ENCODE results near the gene DNAH5.

DNAH5 gene

DNA sequence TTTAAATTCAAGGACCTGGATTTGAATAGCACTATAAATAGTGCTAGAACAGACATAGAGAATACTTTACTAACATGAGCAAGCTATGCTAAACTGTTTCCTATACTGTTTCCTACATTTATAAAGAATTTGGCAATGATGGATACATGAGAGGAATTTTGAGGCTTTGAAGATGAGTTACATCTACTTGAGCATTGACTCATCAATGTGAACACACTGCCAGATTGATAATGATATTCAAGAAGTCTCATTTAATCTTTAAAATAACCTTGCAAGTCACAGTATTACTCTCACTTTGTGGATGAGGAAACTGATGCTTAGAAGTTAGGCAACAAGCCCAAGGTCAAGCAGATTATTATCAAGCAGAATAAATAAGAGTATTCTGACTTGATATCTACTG, 281.9 kb downstream of the DNAH5 start:
- no peaks in the 10 kb centered on the region for H3K27me3 Mint-ChIP-seq (ENCODE audit: low read depth)

DNA sequence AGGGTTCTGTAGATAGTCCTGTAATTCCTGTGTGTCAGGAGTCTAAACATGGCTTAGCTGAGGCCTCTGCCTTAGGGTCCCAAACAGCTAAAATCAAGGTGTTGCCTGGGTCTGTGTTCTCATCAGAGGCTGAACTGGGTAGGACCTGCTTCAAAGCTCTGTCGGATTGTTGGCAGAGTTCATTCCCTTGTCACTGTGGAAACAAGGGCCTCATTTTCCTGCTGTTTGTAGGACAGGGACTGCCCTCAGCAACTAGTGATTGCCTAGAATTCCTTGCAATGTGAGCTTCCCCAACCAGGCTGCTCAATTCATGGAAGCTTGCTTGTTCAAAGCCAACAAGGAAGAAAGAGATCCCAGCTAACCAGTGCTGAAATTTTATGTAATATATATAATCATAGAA, 283.2 kb downstream of the DNAH5 start:
- H3K27me3 Mint-ChIP-seq (ENCODE audit: low read depth), result no peaks in the 10 kb centered on the region
- H3K36me3 Mint-ChIP-seq (ENCODE audit: low read depth), result no peaks in the 10 kb centered on the region
- no peak overlapping the region for H3K4me3 Mint-ChIP-seq
- H3K9me3 Mint-ChIP-seq, result peaks cover 4% of the 10 kb centered on the region
- no peaks in the 10 kb centered on the region for H3K4me1 Mint-ChIP-seq (ENCODE audit: low read depth)
- H3K27ac Mint-ChIP-seq, result no peak overlapping the region

More for the DNA sequence above, 281.9 kb downstream of the DNAH5 start:
- H3K4me1 Mint-ChIP-seq (ENCODE audit: low read depth), result no peaks in the 10 kb centered on the region
- peaks cover 4% of the 10 kb centered on the region for H3K9me3 Mint-ChIP-seq
- no peak overlapping the region for H3K4me3 Mint-ChIP-seq
- no peak overlapping the region for H3K27ac Mint-ChIP-seq
- H3K36me3 Mint-ChIP-seq (ENCODE audit: low read depth), result no peaks in the 10 kb centered on the region

DNA sequence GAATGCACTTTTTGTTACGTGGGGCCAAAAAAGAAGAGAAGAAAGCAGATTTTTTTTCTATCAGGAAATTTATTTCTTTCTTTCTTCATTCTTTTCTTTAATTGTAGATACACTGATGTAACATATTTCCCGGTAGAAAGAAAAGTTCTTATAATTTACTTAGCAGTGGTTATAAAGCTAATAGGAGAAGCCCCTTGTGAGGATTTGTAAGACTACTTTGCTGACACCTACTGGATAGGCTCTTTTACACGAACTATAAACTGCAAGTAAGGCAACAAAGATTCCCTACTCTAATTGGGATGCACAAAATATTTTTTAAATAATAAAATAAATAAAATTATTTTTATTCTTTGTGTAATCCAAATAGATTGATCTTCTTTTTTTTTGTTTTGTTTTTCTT, 284.4 kb downstream of the DNAH5 start:
- H3K36me3 Mint-ChIP-seq (ENCODE audit: low read depth), result no peaks in the 10 kb centered on the region
- H3K4me1 Mint-ChIP-seq (ENCODE audit: low read depth), result no peaks in the 10 kb centered on the region
- no peak overlapping the region for H3K4me3 Mint-ChIP-seq
- no peaks in the 10 kb centered on the region for H3K27me3 Mint-ChIP-seq (ENCODE audit: low read depth)
- H3K9me3 Mint-ChIP-seq, result peaks cover 3% of the 10 kb centered on the region
- H3K27ac Mint-ChIP-seq, result no peak overlapping the region

DNA sequence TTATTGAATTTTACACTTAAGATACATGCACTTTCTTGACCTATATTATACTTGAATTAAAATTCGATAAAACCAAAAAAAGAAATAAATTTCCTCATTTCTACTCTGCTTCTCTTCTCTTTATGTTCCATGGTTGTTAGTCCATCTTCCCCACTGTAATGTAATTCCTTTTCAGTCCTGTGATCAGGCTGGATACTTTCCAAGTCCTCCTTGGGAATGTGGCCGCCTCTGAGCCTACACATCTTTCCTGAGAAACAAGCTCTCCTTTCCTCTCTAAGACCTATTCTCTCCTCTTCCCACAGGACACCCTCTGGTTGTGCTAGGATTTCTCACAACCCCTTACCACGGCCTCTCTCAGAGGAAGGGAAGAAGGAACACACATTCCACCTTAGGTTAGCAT, 285.1 kb downstream of the DNAH5 start:
- no peaks in the 10 kb centered on the region for H3K9me3 Mint-ChIP-seq

DNA sequence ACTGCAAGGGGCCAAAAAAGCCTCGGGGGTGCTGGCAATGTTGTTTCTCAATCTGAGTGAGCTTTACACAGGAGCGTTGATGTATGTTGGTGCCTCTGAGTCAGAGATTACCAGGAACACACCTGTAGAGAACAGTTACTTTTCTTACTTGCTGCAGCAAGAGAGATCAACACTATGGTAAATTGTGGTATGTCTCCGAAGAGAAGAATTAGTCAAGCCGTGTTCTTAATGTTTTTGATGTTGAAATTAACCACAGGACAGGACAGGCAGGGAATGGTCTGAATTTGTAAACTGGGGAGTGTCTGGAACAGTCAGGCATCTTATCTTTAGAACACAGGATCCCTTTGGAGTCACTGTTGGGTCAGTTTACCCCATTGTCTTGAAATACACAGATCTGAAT, 285.7 kb downstream of the DNAH5 start:
- Mint-ChIP-seq H3K4me3 (no peak overlapping the region), H3K36me3 (ENCODE audit: low read depth) (no peaks in the 10 kb centered on the region), H3K4me1 (ENCODE audit: low read depth) (no peaks in the 10 kb centered on the region), H3K27me3 (ENCODE audit: low read depth) (no peaks in the 10 kb centered on the region), H3K9me3 (no peaks in the 10 kb centered on the region), H3K27ac (no peak overlapping the region)

More for the DNA sequence above, 285.1 kb downstream of the DNAH5 start:
- Mint-ChIP-seq H3K27ac (no peak overlapping the region), H3K27me3 (ENCODE audit: low read depth) (no peaks in the 10 kb centered on the region), H3K36me3 (ENCODE audit: low read depth) (no peaks in the 10 kb centered on the region), H3K4me1 (ENCODE audit: low read depth) (no peaks in the 10 kb centered on the region), H3K4me3 (no peak overlapping the region)

DNA sequence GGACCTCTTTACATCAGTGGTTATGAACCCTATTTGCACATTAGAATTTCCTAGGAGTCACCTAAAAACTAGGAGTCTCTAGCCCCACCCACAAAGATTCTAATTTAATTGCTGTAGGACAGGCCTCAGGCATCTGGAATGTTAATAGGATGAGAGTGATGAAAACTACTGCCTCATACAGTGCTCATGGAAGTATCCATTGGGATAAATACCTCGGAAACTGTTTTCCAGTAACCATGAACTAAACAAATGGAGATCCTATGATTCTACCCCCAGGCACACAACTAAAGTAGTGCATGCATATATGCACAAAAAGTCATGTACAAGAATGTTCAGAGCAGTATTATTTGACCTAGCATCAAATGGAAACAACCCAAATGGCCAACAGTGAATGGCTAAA, 286.3 kb downstream of the DNAH5 start:
- no peak overlapping the region for H3K4me3 Mint-ChIP-seq
- H3K36me3 Mint-ChIP-seq (ENCODE audit: low read depth), result no peaks in the 10 kb centered on the region
- H3K4me1 Mint-ChIP-seq (ENCODE audit: low read depth), result no peaks in the 10 kb centered on the region
- H3K27me3 Mint-ChIP-seq (ENCODE audit: low read depth), result no peaks in the 10 kb centered on the region
- no peak overlapping the region for H3K27ac Mint-ChIP-seq
- no peaks in the 10 kb centered on the region for H3K9me3 Mint-ChIP-seq

DNA sequence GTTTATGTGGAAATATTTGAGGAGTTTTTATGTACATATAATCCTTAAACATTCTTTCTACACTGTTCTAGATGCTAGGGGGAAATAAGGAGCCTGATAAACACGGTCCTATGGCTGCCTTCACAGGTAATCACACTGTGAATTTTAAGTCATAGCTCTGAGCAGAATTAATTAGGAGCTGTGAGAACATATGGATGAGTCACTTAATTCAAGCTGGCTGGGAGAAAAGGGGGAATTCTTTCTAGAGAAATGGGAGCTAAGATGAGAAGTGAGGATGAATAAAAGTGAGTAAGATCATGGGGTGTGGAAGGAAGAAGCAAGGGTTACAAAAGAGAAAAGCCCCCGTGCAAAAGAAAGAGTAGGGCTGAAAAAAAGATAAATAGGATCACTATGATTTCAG, 290.8 kb downstream of the DNAH5 start:
- Mint-ChIP-seq H3K36me3 (ENCODE audit: low read depth) (no peaks in the 10 kb centered on the region), H3K27me3 (ENCODE audit: low read depth) (no peaks in the 10 kb centered on the region), H3K4me1 (ENCODE audit: low read depth) (no peaks in the 10 kb centered on the region), H3K9me3 (peaks cover 2% of the 10 kb centered on the region), H3K27ac (no peak overlapping the region), H3K4me3 (no peak overlapping the region)

DNA sequence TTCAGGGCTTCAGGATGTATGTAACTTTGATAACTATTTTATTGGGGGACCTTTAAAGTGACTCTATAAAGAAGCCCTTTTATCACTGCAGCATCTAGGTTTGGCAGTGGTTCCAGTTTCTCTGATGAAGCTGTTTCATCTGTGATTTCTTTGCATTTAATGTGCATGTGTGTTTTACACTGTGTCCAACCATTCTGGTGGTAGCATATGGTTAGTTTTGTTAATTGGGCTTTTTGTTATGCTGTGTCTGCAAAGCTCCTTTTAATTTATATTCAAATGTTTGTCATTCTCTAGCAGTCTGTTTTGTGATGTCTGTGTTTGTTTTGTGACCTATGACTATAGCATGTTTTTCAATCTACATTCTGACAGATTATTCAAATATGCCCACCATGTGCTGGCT, 294.8 kb downstream of the DNAH5 start:
- Mint-ChIP-seq H3K4me3 (no peak overlapping the region), H3K36me3 (ENCODE audit: low read depth) (no peaks in the 10 kb centered on the region), H3K9me3 (peaks cover 12% of the 10 kb centered on the region), H3K4me1 (ENCODE audit: low read depth) (no peaks in the 10 kb centered on the region), H3K27me3 (ENCODE audit: low read depth) (no peaks in the 10 kb centered on the region), H3K27ac (no peak overlapping the region)

DNA sequence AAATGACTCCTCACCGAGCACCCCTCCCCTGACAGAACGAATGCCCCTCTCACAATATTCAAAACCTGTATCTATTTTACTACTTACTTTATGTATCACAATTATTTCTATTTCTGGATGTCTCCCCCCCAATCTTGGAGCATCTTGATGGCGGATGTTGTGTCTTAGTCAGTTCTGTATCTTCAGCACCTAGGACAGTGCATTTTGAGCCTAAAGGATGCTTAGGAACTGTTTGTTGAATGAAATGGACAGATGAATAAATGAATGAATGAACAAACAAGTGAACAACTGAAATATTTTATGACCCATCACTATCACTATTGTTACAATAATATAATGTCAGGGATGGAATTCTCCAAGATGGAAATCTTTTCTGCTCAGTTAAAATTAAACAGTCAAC, 295.7 kb downstream of the DNAH5 start:
- H3K27ac Mint-ChIP-seq, result no peak overlapping the region
- no peak overlapping the region for H3K4me3 Mint-ChIP-seq
- H3K27me3 Mint-ChIP-seq (ENCODE audit: low read depth), result no peaks in the 10 kb centered on the region
- peaks cover 12% of the 10 kb centered on the region for H3K9me3 Mint-ChIP-seq
- no peaks in the 10 kb centered on the region for H3K4me1 Mint-ChIP-seq (ENCODE audit: low read depth)
- H3K36me3 Mint-ChIP-seq (ENCODE audit: low read depth), result no peaks in the 10 kb centered on the region

DNA sequence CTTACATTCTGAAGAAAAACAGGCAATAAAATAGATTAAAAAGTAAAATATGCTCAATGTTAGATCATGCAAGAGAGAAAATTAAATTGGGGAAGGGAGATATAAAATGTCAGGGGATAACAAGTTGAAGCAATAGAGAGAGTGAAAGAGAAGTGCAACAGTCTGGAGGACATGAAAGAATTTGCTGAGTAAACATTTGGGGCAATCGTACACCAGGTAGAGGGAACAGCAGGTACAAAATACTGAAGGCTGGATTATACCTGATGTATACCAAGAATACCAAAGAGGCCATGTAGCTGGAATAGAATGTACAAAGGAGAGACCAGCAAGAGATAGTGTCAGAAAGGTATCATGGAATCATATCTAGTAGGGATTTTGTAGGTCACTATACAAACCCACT, 300.8 kb downstream of the DNAH5 start:
- Mint-ChIP-seq H3K27ac (no peak overlapping the region), H3K4me3 (no peak overlapping the region), H3K4me1 (ENCODE audit: low read depth) (no peaks in the 10 kb centered on the region), H3K36me3 (ENCODE audit: low read depth) (no peaks in the 10 kb centered on the region), H3K27me3 (ENCODE audit: low read depth) (no peaks in the 10 kb centered on the region), H3K9me3 (peaks cover 18% of the 10 kb centered on the region)

DNA sequence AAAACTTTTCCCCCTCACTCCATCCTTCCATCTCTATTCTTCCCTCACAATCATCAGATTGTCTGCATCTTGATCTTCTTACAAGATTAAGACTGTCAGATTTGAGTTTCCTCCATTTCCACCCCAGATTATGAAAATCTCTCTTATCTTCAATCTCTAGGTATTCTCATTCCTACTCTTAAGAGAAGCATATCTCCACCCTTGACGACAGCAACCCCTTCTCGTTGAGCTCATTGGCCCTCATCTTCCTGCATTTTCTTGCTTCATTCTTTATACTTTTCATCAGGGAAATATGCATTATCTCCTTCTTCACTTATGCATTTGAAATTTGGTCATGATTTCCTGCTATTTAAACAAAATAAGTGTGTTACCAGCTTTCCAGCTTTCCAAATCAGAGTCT, 301.3 kb downstream of the DNAH5 start:
- no peaks in the 10 kb centered on the region for H3K27me3 Mint-ChIP-seq (ENCODE audit: low read depth)

More for the DNA sequence above, 301.3 kb downstream of the DNAH5 start:
- Mint-ChIP-seq H3K4me3 (no peak overlapping the region), H3K27ac (no peak overlapping the region), H3K36me3 (ENCODE audit: low read depth) (no peaks in the 10 kb centered on the region), H3K4me1 (ENCODE audit: low read depth) (no peaks in the 10 kb centered on the region), H3K9me3 (peaks cover 18% of the 10 kb centered on the region)
